Esophagus (tissue), 2 donors: ENCODE data around the gene FOXP4. TPM values are rescaled to one million over a fixed set of nuclear protein-coding genes. Genes with fewer than 3 reads are reported as not detected.

Experiments used
- H3K27ac ChIP-seq, 2 donors: one replicate each; pipeline ENCODE4 v1.5.1; 2013; ENCODE audit warnings: low read depth in 2 of 2, mild to moderate bottlenecking in 2 of 2, inconsistent platforms in 1 of 2, low read length in 1 of 2, moderate library complexity in 1 of 2
- H3K27me3 ChIP-seq, 2 donors: one replicate each; pipeline ENCODE4 v1.6.1; 2013; ENCODE audit warnings: low read length in 2 of 2, control low read depth in 1 of 2, mild to moderate bottlenecking in 1 of 2; ENCODE audit not compliant: insufficient read depth in 2 of 2, control insufficient read depth in 1 of 2
- H3K36me3 ChIP-seq, 2 donors: one replicate each; pipeline ENCODE4 v1.6.1; 2013; ENCODE audit warnings: low read length in 1 of 2; ENCODE audit not compliant: control insufficient read depth in 2 of 2, insufficient read depth in 2 of 2
- H3K4me1 ChIP-seq, 2 donors: one replicate each; pipeline ENCODE4 v1.6.1; 2013; ENCODE audit warnings: low read length in 1 of 2; ENCODE audit not compliant: control insufficient read depth in 2 of 2, insufficient read depth in 2 of 2
- H3K4me3 ChIP-seq, 2 donors: one replicate each; pipeline ENCODE4 v1.5.1; 2013; ENCODE audit warnings: low read length in 2 of 2, mild to moderate bottlenecking in 2 of 2, low read depth in 1 of 2, moderate library complexity in 1 of 2
- H3K9me3 ChIP-seq, 2 donors: one replicate each; pipeline ENCODE4 v1.6.1; 2013; ENCODE audit warnings: mild to moderate bottlenecking in 2 of 2, low read depth in 1 of 2, low read length in 1 of 2, moderate library complexity in 1 of 2; ENCODE audit not compliant: control insufficient read depth in 2 of 2, insufficient read depth in 1 of 2
- WGBS, 2 donors: extraction: QIAGEN DNeasy Blood & Tissue Kit; methylation state at CpG; one replicate each; pipeline ENCODE4 v1.1.7; 2013; 5-methylcytosine and 5-hydroxymethylcytosine counted together
- polyA plus RNA-seq, 2 donors: library from polyadenylated mRNA; stranded (reverse); fragments of 200-250 nt; gene quantifications; one replicate each; pipeline ENCODE4 v1.2.3, GENCODE V29; 2013
- donor health status: healthy with polysubstance abuse.
- donor health status: Bipolar disorder and iron deficiency.

The FOXP4 gene
- polyA plus RNA-seq, 2 donors, result 6.6 to 8.4 TPM

DNA sequence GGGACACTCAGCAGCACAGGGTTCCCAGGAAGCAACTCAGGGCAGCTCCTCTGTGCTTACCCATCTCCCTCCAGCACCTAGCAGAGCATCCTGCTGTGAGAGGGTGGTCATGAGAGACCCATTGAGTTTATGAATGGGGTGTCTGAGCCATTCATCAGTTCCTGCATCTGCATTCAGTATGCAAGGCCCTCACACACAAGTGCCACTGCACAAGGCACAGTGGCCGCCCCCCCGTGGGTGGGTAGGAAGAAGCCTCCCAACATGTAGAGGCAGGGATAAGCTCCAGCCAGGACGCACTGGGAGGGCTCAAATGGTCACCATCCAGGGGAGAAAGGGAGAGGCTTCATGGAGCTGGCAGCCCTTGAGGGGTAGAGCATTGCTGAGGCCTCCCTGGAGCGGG is 43.0 kb downstream of the FOXP4 start:
- WGBS, 2 donors, result 85 to 86% methylated on average over 4 of the region's 4 CpGs
- no peak overlapping the region for H3K4me3 ChIP-seq
- no peaks in the 10 kb centered on the region for H3K9me3 ChIP-seq
- no peaks in the 10 kb centered on the region for H3K27me3 ChIP-seq
- peaks cover 0 to 29% of the 10 kb centered on the region in 2 donors for H3K36me3 ChIP-seq
- peaks cover 0 to 16% of the 10 kb centered on the region in 2 donors for H3K4me1 ChIP-seq
- no peak overlapping the region for H3K27ac ChIP-seq

DNA sequence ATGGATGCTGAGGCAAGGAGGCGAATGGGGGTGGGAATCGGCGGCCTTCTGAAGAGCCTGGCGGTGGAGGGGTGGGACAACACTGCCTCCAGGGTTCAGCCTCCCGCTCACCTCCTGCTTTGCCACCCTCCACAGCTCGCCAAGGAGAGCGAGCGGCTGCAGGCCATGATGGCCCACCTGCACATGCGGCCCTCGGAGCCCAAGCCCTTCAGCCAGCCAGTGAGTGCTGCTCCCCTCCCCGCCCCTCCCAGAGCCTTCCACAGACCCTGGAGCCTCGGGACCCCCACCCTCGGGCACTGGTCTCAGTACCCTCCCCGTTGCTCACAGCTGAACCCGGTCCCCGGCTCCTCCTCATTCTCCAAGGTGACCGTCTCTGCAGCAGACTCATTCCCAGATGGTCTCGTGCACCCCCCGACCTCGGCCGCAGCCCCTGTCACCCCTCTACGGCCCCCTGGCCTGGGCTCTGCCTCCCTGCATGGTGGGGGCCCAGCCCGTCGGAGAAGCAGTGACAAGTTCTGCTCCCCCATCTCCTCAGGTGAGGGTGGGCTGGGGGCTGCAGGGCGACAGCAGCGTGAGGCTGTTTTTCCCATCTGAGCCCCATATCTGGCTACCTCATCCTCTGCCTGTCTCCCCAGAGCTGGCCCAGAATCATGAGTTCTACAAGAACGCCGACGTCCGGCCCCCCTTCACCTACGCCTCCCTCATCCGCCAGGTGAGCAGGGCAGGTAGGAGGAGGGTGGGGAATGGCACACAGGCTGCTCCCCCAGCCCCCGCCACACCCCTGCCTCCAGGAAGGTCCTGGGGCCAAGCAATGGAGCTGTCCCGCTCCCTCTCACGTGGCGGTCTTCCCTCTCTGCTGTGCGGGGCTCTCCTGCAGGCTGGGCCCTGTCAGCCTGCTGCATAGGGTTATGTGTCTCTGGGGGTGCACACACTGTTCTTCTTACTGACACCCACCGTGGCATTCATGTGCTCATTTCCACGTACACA is 43.7 kb downstream of the FOXP4 start:
- 91% methylated on average over 39 of the region's 39 CpGs for WGBS, 2 donors
- peaks cover 0 to 34% of the 10 kb centered on the region in 2 donors for H3K36me3 ChIP-seq
- no peak overlapping the region for H3K4me3 ChIP-seq
- H3K27ac ChIP-seq, result no peak overlapping the region
- no peaks in the 10 kb centered on the region for H3K9me3 ChIP-seq
- peaks cover 0 to 9% of the 10 kb centered on the region in 2 donors for H3K4me1 ChIP-seq
- H3K27me3 ChIP-seq, result no peaks in the 10 kb centered on the region

DNA sequence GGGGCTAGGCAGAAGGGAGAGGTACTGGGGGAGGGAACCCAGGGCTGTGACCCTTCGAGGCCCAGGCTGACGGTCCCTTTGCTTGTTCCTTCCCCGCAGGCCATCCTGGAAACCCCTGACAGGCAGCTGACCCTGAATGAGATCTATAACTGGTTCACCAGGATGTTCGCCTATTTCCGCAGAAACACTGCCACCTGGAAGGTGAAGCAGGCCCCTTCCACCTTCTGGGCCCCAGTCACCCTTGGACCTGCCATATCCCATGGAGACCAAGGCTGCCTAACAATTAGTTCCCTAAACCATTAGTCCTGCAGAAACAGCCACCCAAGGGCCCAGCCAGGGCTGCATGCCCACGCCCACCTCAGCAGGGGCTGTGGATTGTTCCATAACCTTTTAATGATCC is 44.9 kb downstream of the FOXP4 start:
- H3K27ac ChIP-seq, result no peak overlapping the region

DNA sequence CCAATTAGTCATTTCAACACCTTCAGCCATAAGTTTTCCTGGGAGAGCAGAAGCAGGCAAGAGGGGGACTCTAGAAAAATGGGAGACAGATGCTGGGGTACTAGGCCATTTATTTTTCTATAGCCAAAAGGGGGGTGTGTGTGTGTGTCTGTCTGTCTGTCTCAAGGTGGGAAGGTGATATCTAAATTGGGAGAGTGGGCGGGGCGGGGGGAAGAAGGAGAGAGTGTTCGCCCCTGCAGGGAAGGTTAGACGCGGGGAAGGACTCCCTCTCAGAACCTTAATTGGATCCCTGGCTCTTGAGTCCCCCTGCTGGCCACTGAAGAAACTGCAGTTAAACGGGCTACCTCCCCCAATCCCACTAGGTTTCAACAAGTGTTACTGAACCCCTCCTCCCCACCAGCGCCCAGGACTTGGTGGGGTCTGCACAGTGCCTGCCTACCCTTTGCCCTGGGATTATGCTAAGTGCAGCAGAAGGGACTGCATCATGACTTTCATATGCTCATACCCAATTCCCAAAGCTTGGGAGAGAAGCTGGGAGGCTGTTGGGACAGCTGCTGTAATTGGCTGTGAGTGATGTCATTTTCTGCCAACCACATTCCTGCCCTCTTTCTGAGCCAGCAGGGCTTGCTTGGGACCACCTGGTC is 45.8 kb downstream of the FOXP4 start:
- peaks cover 0 to 32% of the 10 kb centered on the region in 2 donors for H3K36me3 ChIP-seq
- WGBS, 2 donors, result 3 to 4% methylated on average over 5 to 7 of the region's 7 CpGs
- H3K4me1 ChIP-seq, result no peaks in the 10 kb centered on the region
- H3K4me3 ChIP-seq, result no peak overlapping the region
- no peaks in the 10 kb centered on the region for H3K27me3 ChIP-seq
- no peaks in the 10 kb centered on the region for H3K9me3 ChIP-seq
- H3K27ac ChIP-seq, result no peak overlapping the region

More for the DNA sequence above, 44.9 kb downstream of the FOXP4 start:
- Histone ChIP-seq H3K4me1 (peaks cover 0 to 7% of the 10 kb centered on the region in 2 donors), H3K36me3 (peaks cover 0 to 32% of the 10 kb centered on the region in 2 donors), H3K9me3 (no peaks in the 10 kb centered on the region), H3K4me3 (no peak overlapping the region), H3K27me3 (no peaks in the 10 kb centered on the region)
- WGBS, 2 donors, result 90 to 91% methylated on average over 6 of the region's 6 CpGs

DNA sequence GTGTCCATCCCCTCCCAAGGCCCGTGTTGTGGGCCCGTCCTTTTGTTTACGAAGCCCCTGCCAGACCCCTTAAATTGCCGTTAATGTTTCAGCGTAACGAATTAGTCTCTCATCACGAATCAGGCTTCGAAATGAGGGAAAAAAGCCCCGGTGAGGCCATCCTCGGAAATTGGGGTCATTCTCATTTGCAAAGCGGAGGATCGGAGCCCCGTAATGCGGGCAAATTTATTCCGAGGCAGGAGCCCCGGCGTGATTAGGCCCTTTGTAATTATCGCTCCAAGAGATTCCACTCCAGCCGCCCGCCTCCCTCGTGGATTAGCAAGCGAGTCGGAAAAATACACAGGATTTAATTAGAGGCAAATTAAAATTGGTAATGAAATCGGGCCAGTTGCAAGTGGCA is 47.2 kb downstream of the FOXP4 start:
- Histone ChIP-seq H3K36me3 (peaks cover 0 to 27% of the 10 kb centered on the region in 2 donors), H3K27ac (no peak overlapping the region), H3K27me3 (no peaks in the 10 kb centered on the region), H3K4me3 (no peak overlapping the region), H3K9me3 (no peaks in the 10 kb centered on the region), H3K4me1 (no peaks in the 10 kb centered on the region)
- WGBS, 2 donors, result 91 to 94% methylated on average over 24 of the region's 24 CpGs

DNA sequence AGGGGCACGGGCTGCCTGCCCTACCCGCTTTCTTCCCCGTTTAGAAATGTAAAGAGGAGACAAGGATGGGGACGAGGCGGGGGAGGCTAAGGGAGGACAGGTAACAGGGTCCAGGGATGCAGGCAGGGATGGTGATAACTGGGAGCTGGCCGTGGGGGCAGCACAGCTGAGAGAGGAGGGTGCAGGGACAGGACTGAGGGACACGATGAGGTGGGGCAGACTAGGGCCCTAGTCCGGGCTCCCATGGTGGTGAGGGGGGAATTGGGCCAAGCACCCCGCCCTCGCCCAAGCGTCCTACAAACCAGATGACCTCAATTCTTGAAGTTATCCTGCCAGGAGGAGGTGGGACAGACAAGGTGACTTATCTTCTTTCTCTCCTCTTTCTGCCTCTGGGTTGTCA is 47.7 kb downstream of the FOXP4 start:
- H3K36me3 ChIP-seq, result peaks cover 0 to 28% of the 10 kb centered on the region in 2 donors
- no peak overlapping the region for H3K4me3 ChIP-seq
- H3K27ac ChIP-seq, result no peak overlapping the region
- no peaks in the 10 kb centered on the region for H3K27me3 ChIP-seq
- no peaks in the 10 kb centered on the region for H3K4me1 ChIP-seq
- H3K9me3 ChIP-seq, result no peaks in the 10 kb centered on the region
- WGBS, 2 donors, result 88 to 93% methylated on average over 11 of the region's 11 CpGs

DNA sequence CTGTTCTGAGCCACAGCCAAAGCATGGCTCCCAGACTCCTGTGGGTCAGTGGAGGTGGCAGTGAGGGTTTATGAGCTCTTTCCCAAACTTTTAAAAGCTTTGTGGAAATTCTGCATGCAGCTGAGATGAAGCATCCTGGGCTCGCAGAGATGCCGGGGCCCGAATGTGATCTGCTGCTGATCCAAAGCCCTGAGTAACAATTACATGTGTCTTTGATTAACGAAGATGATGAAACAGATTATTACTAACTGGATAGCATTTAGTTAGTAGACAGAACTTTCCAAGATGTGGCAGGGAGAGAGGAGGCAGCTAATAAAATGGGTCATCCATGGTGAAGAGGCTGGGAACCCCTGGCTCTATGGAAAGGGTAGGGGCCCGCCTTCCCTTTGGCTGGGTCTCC is 48.1 kb downstream of the FOXP4 start:
- H3K27ac ChIP-seq, result no peak overlapping the region
- no peaks in the 10 kb centered on the region for H3K4me1 ChIP-seq
- H3K36me3 ChIP-seq, result peaks cover 0 to 29% of the 10 kb centered on the region in 2 donors
- H3K9me3 ChIP-seq, result no peaks in the 10 kb centered on the region
- H3K4me3 ChIP-seq, result no peak overlapping the region
- 87 to 92% methylated on average over 5 of the region's 5 CpGs for WGBS, 2 donors
- H3K27me3 ChIP-seq, result no peaks in the 10 kb centered on the region

DNA sequence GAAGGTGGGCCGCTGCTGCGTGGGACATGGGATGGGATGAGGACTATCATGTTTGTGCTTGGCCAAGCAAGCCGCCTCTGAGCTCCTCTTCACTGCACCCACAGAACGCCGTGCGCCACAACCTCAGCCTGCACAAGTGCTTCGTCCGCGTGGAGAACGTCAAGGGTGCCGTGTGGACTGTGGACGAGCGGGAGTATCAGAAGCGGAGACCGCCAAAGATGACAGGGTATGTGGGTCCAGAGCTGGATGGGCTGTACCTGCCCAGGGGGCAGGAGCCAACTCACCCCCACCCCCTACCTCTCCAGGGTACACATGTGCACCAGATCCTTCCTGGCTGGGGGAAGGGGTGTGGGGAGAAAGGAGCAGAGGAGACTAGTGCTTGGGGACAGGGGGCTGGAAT is 48.6 kb downstream of the FOXP4 start:
- Histone ChIP-seq H3K27ac (no peak overlapping the region), H3K9me3 (no peaks in the 10 kb centered on the region), H3K36me3 (peaks cover 0 to 28% of the 10 kb centered on the region in 2 donors), H3K4me1 (no peaks in the 10 kb centered on the region), H3K27me3 (no peaks in the 10 kb centered on the region), H3K4me3 (no peak overlapping the region)
- 93 to 95% methylated on average over 15 of the region's 15 CpGs for WGBS, 2 donors

DNA sequence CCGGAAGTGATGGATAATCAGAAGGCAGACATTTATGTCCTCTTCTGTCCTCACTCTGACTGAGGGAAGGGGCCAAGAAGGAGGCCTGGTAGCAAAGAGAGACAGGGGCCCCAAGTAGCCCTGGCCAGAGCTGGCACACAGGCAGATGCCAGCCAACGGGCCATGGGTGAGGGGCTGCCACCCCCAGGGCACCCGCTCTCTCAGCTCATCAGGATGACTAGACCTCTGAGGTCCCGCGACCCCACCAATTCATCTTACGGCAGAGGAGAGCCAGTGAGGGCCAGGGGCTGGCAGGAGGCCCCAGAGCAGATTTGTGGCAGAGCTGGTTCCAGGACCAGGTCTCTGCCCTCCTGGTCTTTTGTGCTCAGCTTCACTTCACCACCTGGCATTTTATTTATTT is 49.0 kb downstream of the FOXP4 start:
- no peaks in the 10 kb centered on the region for H3K27me3 ChIP-seq
- H3K36me3 ChIP-seq, result peaks cover 0 to 24% of the 10 kb centered on the region in 2 donors
- no peaks in the 10 kb centered on the region for H3K4me1 ChIP-seq
- H3K9me3 ChIP-seq, result no peaks in the 10 kb centered on the region
- H3K4me3 ChIP-seq, result no peak overlapping the region
- H3K27ac ChIP-seq, result no peak overlapping the region
- WGBS, 2 donors, result 91 to 92% methylated on average over 6 of the region's 6 CpGs
